ENCODE data around the gene XK.

DNA sequence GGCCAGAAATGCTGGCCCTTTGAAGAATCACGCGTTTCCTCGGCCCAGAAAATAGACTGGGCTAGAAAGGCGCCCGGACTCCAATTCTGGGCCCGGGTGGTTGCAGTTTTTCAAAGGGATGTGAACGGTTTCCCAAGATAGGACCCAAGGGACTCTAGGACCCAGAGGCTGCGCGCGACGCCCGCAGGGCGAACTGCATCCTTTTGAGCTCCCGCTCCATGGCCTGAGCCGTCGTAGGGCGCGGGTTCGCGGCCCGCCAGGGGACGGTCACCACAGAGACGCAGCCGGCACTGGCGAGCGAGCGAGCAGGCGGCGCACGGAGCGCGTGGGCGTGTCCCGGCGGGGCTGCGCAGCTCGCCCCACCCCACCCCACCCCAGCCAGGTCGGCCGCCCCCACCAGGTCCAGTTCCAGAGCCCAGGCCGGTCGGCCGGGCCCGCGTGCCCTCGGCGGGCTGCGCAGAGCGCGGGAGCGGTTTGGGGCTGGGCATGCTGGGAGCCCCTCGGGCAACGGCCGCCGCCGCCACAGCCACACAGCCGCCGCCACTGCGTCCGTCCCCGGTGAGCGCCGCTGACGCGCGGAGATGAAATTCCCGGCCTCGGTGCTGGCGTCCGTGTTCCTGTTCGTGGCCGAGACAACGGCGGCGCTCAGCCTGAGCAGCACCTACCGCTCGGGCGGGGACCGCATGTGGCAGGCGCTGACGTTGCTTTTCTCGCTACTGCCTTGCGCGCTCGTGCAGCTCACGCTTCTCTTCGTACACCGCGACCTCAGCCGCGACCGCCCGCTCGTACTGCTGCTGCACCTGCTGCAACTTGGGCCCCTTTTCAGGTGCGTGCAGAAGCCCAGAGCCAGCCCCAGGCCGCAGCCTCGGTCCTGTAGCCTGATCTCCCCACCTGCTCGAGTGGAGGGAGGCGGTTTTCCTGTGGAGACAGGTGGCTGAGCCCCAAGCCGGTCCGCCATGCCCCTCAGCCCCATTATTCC, at the start of gene XK:
- TF ChIP-seq, protein P1, sequence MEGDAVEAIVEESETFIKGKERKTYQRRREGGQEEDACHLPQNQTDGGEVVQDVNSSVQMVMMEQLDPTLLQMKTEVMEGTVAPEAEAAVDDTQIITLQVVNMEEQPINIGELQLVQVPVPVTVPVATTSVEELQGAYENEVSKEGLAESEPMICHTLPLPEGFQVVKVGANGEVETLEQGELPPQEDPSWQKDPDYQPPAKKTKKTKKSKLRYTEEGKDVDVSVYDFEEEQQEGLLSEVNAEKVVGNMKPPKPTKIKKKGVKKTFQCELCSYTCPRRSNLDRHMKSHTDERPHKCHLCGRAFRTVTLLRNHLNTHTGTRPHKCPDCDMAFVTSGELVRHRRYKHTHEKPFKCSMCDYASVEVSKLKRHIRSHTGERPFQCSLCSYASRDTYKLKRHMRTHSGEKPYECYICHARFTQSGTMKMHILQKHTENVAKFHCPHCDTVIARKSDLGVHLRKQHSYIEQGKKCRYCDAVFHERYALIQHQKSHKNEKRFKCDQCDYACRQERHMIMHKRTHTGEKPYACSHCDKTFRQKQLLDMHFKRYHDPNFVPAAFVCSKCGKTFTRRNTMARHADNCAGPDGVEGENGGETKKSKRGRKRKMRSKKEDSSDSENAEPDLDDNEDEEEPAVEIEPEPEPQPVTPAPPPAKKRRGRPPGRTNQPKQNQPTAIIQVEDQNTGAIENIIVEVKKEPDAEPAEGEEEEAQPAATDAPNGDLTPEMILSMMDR (IDR thresholded peaks at IDR 0.05) = no peak
- no peak for TF ChIP-seq EZH2phosphoT487 (IDR thresholded peaks at IDR 0.05)

Data from neural progenitor cell (in vitro differentiated cells).